Measurements from ENCODE around the gene BCAS4. TPM values are rescaled to one million over a fixed set of nuclear protein-coding genes. Genes with fewer than 3 reads are reported as not detected.

The BCAS4 gene, protein sequence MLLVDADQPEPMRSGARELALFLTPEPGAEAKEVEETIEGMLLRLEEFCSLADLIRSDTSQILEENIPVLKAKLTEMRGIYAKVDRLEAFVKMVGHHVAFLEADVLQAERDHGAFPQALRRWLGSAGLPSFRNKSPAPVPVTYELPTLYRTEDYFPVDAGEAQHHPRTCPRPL
- total RNA-seq = 10 to 100 TPM in 1 of 4 donors, 1 to 10 TPM in 1, under 1 TPM in 2; 0.66 to 91.6 (median 1.9) TPM

DNA sequence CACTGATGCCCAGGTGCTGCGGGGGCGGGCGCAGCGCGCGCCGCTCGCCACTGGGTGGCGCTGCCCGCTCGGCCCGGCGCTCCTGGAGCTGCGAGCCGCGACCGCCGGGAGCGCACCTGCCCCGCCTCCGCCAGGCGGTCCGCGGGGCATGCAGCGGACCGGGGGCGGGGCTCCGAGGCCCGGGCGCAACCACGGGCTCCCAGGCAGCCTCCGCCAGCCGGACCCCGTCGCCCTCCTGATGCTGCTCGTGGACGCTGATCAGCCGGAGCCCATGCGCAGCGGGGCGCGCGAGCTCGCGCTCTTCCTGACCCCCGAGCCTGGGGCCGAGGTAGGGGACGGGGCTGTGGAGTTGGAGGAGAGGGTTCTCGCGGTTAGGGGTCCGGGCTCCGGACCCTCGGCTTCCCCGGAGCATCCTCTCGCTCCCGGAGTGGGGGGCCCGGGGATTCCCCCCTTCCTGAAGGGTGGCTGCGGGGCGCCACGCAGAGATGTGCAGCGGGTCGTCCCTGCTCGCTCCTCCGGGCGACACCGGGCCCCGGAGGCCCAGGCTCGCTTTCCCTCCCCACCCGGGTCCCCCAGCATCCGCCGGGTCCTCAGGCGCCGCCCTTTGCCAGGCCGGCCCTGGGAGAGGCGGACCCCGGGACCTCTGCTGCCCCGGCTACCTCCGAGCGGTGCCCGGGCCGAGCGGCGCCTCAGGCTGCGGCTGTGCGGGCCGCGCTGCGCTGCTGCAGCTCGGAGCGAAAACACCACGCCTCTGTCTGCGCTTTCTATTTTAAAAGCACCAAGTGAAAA is at the start of gene BCAS4:
BCAS4 (plus strand) TSS at position 216 of the 789 bp plus-strand sequence; CDS start at position 239, 23 bp downstream.
- no peaks in the 10 kb centered on the region for H3K9me3 ChIP-seq
- peaks cover 0 to 27% (median 4%) of the 10 kb centered on the region in 4 donors for H3K4me1 ChIP-seq
- DNase-seq = peak; percentile 78 to 91 (median 88)
- peak within 1 kb of the TSS; percentile 78 to 97 (median 86) for H3K4me3 ChIP-seq
- H3K36me3 ChIP-seq = no peaks in the 10 kb centered on the region
- no peaks in the 10 kb centered on the region for H3K27me3 ChIP-seq
- TF ChIP-seq, protein P1, sequence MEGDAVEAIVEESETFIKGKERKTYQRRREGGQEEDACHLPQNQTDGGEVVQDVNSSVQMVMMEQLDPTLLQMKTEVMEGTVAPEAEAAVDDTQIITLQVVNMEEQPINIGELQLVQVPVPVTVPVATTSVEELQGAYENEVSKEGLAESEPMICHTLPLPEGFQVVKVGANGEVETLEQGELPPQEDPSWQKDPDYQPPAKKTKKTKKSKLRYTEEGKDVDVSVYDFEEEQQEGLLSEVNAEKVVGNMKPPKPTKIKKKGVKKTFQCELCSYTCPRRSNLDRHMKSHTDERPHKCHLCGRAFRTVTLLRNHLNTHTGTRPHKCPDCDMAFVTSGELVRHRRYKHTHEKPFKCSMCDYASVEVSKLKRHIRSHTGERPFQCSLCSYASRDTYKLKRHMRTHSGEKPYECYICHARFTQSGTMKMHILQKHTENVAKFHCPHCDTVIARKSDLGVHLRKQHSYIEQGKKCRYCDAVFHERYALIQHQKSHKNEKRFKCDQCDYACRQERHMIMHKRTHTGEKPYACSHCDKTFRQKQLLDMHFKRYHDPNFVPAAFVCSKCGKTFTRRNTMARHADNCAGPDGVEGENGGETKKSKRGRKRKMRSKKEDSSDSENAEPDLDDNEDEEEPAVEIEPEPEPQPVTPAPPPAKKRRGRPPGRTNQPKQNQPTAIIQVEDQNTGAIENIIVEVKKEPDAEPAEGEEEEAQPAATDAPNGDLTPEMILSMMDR (IDR thresholded peaks at IDR 0.05) = peak; percentile 74 to 99 (median 98)
- no peak for TF ChIP-seq POLR2A (IDR thresholded peaks at IDR 0.05)
- H3K27ac ChIP-seq = peak within 1 kb of the TSS; percentile 59 to 97 (median 70)

- Histone ChIP-seq H3K27ac (peak overlapping the region in 3 of 4 donors; percentile 49 to 86 (median 80)), H3K9me3 (no peaks in the 10 kb centered on the region), H3K4me1 (peaks cover 0 to 20% (median 1%) of the 10 kb centered on the region in 4 donors), H3K36me3 (peaks cover 0 to 10% (median 0%) of the 10 kb centered on the region in 3 donors), H3K4me3 (no peak overlapping the region), H3K27me3 (no peaks in the 10 kb centered on the region)
- no peak for TF ChIP-seq POLR2A (IDR thresholded peaks at IDR 0.05)
- TF ChIP-seq, protein P1 (IDR thresholded peaks at IDR 0.05) = no peak
- DNase-seq = no peak
Measured at GRCh38 chr20:50745634-50746137, 49.2 kb upstream of the BCAS4 start.

DNA sequence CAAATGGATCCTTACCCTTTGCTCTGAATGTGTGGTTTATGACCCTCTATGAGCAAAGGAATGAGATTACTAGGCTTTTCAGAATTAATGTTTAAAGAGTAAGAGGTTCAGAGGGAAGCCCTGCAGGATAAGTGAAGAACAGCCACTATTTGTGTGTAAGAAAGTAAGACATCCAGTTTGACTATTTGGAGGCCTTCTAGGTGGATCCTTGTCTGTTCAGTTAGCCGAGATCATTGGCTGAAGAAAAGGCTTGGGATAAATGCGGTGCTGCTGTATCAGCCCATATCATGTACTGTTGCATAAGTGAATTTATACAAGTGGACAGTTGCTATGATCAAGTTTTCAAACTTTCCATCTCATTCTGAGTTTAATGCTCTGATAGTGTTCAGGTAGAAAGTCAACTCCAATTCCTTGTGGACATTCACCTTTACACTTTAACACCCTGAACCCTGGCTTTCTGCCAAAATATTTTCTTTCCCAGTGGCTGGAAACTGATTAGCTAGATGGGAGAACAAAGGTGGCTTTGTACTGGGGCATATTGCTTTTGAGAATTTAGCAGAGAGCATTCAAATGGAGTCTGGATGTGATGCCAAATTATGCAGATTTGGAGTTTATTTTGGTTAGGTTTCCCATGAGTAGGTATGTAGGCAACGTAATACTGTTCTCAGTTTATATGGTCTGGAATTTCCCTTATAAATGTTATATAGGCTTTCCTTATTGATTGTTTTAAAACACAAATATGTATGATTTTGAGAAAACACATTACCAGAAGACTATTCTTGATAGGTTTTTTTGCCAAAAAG is 48.5 kb upstream of the BCAS4 start:
- H3K9me3 ChIP-seq = no peaks in the 10 kb centered on the region
- H3K36me3 ChIP-seq = peaks cover 0 to 10% (median 0%) of the 10 kb centered on the region in 3 donors
- peak in 1 of 3 donors; percentile 59 for DNase-seq
- H3K4me3 ChIP-seq = no peak overlapping the region
- H3K4me1 ChIP-seq = peaks cover 0 to 20% (median 1%) of the 10 kb centered on the region in 4 donors
- peak overlapping the region in 3 of 4 donors; percentile 49 to 86 (median 80) for H3K27ac ChIP-seq
- TF ChIP-seq, protein P1 (IDR thresholded peaks at IDR 0.05) = peak in 2 of 6 experiments; percentile 10 to 29
- no peak for TF ChIP-seq POLR2A (IDR thresholded peaks at IDR 0.05)
- no peaks in the 10 kb centered on the region for H3K27me3 ChIP-seq

GRCh38 chr20:50747275-50747674 is 47.6 kb upstream of the BCAS4 start:
- Histone ChIP-seq H3K4me1 (peaks cover 0 to 20% (median 1%) of the 10 kb centered on the region in 4 donors), H3K27ac (peak overlapping the region in 2 of 4 donors; percentile 80 to 86), H3K36me3 (peaks cover 0 to 10% (median 0%) of the 10 kb centered on the region in 3 donors), H3K27me3 (no peaks in the 10 kb centered on the region), H3K4me3 (no peak overlapping the region), H3K9me3 (no peaks in the 10 kb centered on the region)
- DNase-seq = no peak
- no peak for TF ChIP-seq POLR2A (IDR thresholded peaks at IDR 0.05)
- TF ChIP-seq, protein P1 (IDR thresholded peaks at IDR 0.05) = no peak

DNA sequence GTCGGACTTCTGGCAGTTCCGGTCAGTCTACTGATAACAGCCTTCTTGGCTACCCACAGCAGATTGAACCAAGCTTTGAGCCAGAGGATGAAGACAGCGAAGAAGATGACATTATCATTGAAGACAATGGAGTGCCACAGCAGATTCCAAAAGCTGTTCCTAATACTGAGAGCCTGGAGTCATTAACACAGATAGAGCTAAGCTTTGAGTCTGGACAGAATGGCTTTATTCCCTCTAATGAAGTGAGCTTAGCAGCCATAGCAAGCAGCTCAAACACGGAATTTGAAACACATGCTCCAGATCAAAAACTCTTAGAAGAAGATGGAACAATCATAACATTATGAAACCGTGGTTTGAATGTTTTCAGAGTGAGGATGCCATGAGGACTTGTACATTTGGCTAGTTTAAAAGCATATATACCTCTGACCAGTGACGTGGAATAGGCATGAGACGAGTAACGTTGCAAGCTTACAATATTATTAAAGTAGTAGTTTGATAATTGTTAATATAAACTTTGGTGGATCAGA is 44.7 kb upstream of the BCAS4 start:
- peaks cover 0 to 10% (median 0%) of the 10 kb centered on the region in 3 donors for H3K36me3 ChIP-seq
- no peak overlapping the region for H3K27ac ChIP-seq
- H3K4me3 ChIP-seq = no peak overlapping the region
- peaks cover 0 to 3% (median 1%) of the 10 kb centered on the region in 4 donors for H3K4me1 ChIP-seq
- TF ChIP-seq, protein P1 (IDR thresholded peaks at IDR 0.05) = no peak
- no peak for TF ChIP-seq POLR2A (IDR thresholded peaks at IDR 0.05)
- no peaks in the 10 kb centered on the region for H3K9me3 ChIP-seq
- no peak for DNase-seq
- no peaks in the 10 kb centered on the region for H3K27me3 ChIP-seq
